Activated naive CD4-positive, alpha-beta T cell treated with anti-CD3 and anti-CD28 coated beads for 36 hours (primary cell): ENCODE results near the gene IDH3G. TPM values are rescaled to one million over a fixed set of nuclear protein-coding genes. Genes with fewer than 3 reads are reported as not detected.
"Not testable (repeated sequence)": the region's sequence is repeated elsewhere in the genome, so short reads cannot be mapped to it uniquely, and the experiment has no call there.

ENCODE experiments used
- CTCF ChIA-PET: fragments of 350-600 bp; sonication (Branson Sonifier 250); formaldehyde crosslinking; loops from one replicate; lab custom pipeline; 2021; ENCODE audit warnings: antibody characterized with exemption; lab: Charles Lee
- DNase-seq: peaks from one replicate; pipeline ENCODE4 v3.0.0-alpha.2; 2020
- H3K27ac Mint-ChIP-seq: one replicate; pipeline ENCODE4 v1.8.0; 2021; ENCODE audit warnings: mild to moderate bottlenecking, mixed read lengths
- H3K27me3 Mint-ChIP-seq: one replicate; pipeline ENCODE4 v1.8.0; 2021; ENCODE audit warnings: low read depth, mixed read lengths
- H3K36me3 Mint-ChIP-seq: one replicate; pipeline ENCODE4 v1.8.0; 2021; ENCODE audit warnings: low read depth, mixed read lengths
- H3K4me1 Mint-ChIP-seq: one replicate; pipeline ENCODE4 v1.8.0; 2021; ENCODE audit warnings: low read depth, mixed read lengths
- H3K4me3 Mint-ChIP-seq: one replicate; pipeline ENCODE4 v1.8.0; 2021; ENCODE audit warnings: mild to moderate bottlenecking, moderate library complexity, mixed read lengths
- H3K9me3 Mint-ChIP-seq: one replicate; pipeline ENCODE4 v1.8.0; 2021; ENCODE audit warnings: mixed read lengths
- intact Hi-C: fragments of 100-400 bp; cut with micrococcal nuclease; formaldehyde crosslinking; loops from one replicate; pipeline ENCODE4 v1.15.1; 2023
- total RNA-seq, 2 experiments: library from RNA; stranded (reverse); gene quantifications; one replicate each; pipeline ENCODE4 v1.2.3, GENCODE V29; 2021

The IDH3G gene
- total RNA-seq, 2 experiments from 2014 or later: 46.3 to 49.9 TPM

DNA sequence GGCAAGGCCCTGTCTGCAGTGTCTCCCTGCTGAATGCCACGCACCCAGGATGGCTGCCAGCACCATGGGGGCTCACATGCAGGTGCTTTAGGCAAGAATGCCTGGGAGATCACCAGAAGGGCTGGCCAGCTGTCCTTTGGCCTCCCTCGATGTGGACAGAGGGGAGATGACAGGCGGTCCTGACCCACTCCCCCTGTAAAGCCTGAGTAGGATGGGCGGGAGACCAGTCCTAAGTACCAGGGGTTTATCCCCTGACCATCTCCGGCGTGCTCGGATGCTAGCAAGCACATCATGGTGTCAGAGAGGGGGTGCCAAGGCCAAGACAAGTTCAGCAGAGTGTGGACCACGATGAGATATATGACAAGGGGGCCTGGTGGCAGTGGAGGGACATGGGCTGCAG, 30.9 kb upstream of the IDH3G start:
- intact Hi-C loops: no loop called here
- Mint-ChIP-seq H3K9me3 (no peaks in the 10 kb centered on the region), H3K27me3 (no peaks in the 10 kb centered on the region), H3K4me3 (no peak overlapping the region), H3K27ac (no peak overlapping the region), H3K36me3 (no peaks in the 10 kb centered on the region), H3K4me1 (peaks cover 32% of the 10 kb centered on the region)
- DNase-seq: no peak
- CTCF ChIA-PET: no interaction called here

DNA sequence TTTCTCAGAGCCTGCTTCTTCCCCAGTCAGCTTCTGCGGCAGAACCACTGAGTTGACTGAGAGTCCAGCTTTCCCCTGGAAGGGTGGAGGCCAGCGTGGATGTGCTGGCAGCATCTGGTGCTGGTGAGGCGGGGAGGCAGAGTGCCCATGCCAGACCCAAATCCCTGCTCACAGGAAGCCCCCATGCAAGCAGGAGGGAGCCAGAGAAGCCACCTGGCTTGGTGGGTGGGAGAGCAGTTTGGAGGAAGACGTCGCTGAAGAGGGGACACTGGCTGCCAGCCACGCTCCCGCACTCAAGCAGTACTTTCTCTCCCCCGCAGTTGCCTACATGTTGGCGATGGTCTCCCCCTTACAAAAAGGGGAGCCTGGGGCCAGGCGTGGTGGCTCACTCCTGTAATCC, 30.2 kb upstream of the IDH3G start:
- CTCF ChIA-PET: no interaction called here

GRCh38 chrX:153821066-153821465, 26.9 kb upstream of the IDH3G start:
- CTCF ChIA-PET: no interaction called here
- no peaks in the 10 kb centered on the region for H3K9me3 Mint-ChIP-seq
- intact Hi-C loops: loop anchor here (5.0 kb wide), 1 partner anchor 56 kb away; no protein-coding TSS in a partner anchor
- peaks cover 42% of the 10 kb centered on the region for H3K4me1 Mint-ChIP-seq
- no peak for DNase-seq
- H3K36me3 Mint-ChIP-seq: no peaks in the 10 kb centered on the region
- H3K27me3 Mint-ChIP-seq: no peaks in the 10 kb centered on the region
- no peak overlapping the region for H3K27ac Mint-ChIP-seq
- no peak overlapping the region for H3K4me3 Mint-ChIP-seq

More for the DNA sequence above, 30.2 kb upstream of the IDH3G start:
- no peak for DNase-seq
- intact Hi-C loops: loop anchor here (5.0 kb wide), 1 partner anchor 53 kb away; no protein-coding TSS in a partner anchor
- H3K36me3 Mint-ChIP-seq: no peaks in the 10 kb centered on the region
- H3K4me3 Mint-ChIP-seq: no peak overlapping the region
- no peaks in the 10 kb centered on the region for H3K9me3 Mint-ChIP-seq
- no peaks in the 10 kb centered on the region for H3K27me3 Mint-ChIP-seq
- peaks cover 35% of the 10 kb centered on the region for H3K4me1 Mint-ChIP-seq
- H3K27ac Mint-ChIP-seq: no peak overlapping the region

DNA sequence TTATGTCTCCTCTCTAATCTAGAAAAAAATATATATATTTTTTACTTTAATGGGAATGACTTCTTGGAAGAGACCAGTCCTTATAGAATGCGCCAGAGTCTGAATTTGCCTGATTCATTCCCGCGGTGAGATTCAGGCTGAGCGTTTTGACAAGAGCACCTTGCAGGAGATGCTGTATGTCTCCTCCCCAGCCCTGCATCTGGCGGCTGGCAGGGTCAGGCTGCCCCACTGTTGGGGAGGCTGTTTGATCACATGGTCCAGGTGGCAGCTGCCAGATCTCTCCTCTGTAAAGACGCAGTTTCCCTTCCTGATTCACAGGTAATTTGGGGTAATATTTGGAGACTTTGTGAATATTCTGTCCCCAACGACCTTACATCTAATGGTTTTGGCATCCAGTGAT, 26.4 kb upstream of the IDH3G start:
- Mint-ChIP-seq H3K36me3 (no peaks in the 10 kb centered on the region), H3K9me3 (no peaks in the 10 kb centered on the region), H3K27me3 (no peaks in the 10 kb centered on the region), H3K27ac (no peak overlapping the region), H3K4me3 (no peak overlapping the region), H3K4me1 (peaks cover 42% of the 10 kb centered on the region)
- DNase-seq: no peak
- CTCF ChIA-PET: no interaction called here
- intact Hi-C loops: loop anchor here (5.0 kb wide), 1 partner anchor 57 kb away; no protein-coding TSS in a partner anchor

- peak overlapping the region; percentile 59 for H3K4me3 Mint-ChIP-seq
- H3K9me3 Mint-ChIP-seq: no peaks in the 10 kb centered on the region
- no peak overlapping the region for H3K27ac Mint-ChIP-seq
- DNase-seq: no peak
- CTCF ChIA-PET: interaction anchor here (1.6 kb wide), 1 partner anchor 108 kb away, joined by 4 read pairs; no protein-coding TSS in a partner anchor
- peaks cover 48% of the 10 kb centered on the region for H3K4me1 Mint-ChIP-seq
- no peaks in the 10 kb centered on the region for H3K27me3 Mint-ChIP-seq
- no peaks in the 10 kb centered on the region for H3K36me3 Mint-ChIP-seq
- intact Hi-C loops: loop anchor here (2.0 to 5.0 kb wide), 2 partner anchors 25 to 58 kb away; partner anchors contain the start of genes IDH3G and SSR4
These were observed 25.3 kb upstream of the IDH3G start for GRCh38 chrX:153819384-153820040.

DNA sequence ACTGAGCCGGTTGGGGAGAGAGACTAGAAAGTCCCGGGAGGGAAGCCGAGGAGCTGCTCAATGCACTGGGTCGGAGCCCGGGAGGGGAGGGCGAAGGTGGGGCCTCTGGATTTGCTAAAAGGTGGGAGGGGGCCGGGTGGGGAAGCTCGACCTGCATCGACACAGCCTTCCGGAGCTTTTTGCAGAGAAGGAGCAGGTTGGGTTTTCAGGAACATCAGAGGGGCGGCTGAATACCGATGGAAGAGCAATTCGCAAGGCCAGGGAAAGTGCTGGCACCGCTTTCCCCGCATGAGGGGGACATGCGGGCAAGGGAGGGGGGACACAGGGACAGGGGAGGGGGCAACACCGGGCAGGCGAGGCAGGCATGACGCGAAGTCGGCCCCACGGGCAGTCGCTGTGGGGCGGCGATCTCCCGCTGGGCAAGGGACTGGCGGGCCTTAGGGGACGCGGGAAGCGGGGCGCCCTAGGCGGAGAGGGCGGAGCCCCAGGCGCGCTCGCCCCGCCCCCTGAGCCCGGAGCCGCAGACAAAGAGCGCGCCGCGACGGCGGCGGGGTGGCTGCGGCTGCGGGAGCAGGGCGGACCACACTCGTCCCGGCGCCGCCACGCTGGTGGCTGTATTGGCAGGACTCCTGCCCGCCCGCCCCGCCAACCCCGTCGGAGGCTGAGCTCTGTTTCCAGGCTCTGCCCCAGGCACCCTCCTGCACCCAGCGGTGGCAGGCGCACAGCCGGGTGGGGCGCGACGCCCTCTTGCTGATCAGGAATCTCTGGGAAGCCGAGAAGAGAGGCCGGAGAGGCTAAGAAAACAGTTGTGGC, 24.6 kb upstream of the IDH3G start:
- Mint-ChIP-seq H3K36me3 (no peaks in the 10 kb centered on the region), H3K4me1 (peaks cover 48% of the 10 kb centered on the region), H3K27me3 (no peaks in the 10 kb centered on the region), H3K4me3 (peak overlapping the region; percentile 60), H3K9me3 (no peaks in the 10 kb centered on the region), H3K27ac (no peak overlapping the region)
- CTCF ChIA-PET: interaction anchor here (0.8 to 1.6 kb wide), 2 partner anchors 44 to 108 kb away, joined by 3 to 4 read pairs; no protein-coding TSS in a partner anchor
- DNase-seq: peak; percentile 42
- intact Hi-C loops: loop anchor here (2.0 kb wide), 1 partner anchor 24 kb away; the partner anchor contains the start of genes IDH3G and SSR4

DNA sequence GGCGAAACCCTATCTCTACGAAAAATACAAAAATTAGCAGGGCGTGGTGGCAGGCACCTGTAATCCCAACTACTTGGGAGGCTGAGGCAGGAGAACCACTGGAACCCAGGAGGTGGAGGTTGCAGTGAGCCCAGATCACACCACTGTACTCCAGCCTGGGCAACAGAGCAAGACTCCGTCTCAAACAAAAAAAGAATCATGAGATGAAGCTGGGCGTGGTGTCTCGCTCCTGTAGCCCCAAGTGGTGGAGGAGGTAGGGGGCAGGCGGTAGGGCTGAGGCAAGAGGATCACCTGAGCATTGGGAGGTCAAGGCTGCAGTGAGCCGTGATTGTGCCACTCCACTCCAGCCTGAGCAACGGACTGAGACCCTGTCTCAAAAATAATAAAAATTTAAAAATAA, 23.9 kb upstream of the IDH3G start:
- CTCF ChIA-PET: interaction anchor here (0.7 to 1.6 kb wide), 3 partner anchors 45 to 632 kb away, joined by 3 to 4 read pairs (median 3); no protein-coding TSS in a partner anchor
- DNase-seq, H3K9me3 Mint-ChIP-seq, H3K27ac Mint-ChIP-seq, H3K36me3 Mint-ChIP-seq, H3K27me3 Mint-ChIP-seq: not testable (repeated sequence)
- intact Hi-C loops: loop anchor here (2.0 kb wide), 1 partner anchor 23 kb away; the partner anchor contains the start of genes IDH3G and SSR4
- peak overlapping the region; percentile 29 for H3K4me3 Mint-ChIP-seq
- H3K4me1 Mint-ChIP-seq: peaks cover 45% of the 10 kb centered on the region

- H3K27me3 Mint-ChIP-seq: no peaks in the 10 kb centered on the region
- H3K4me3 Mint-ChIP-seq: peak overlapping the region; percentile 5
- intact Hi-C loops: no loop called here
- H3K27ac Mint-ChIP-seq: no peak overlapping the region
- peaks cover 38% of the 10 kb centered on the region for H3K4me1 Mint-ChIP-seq
- no peaks in the 10 kb centered on the region for H3K9me3 Mint-ChIP-seq
- CTCF ChIA-PET: interaction anchor here (0.7 to 1.5 kb wide), 3 partner anchors 53 to 633 kb away, joined by 3 to 5 read pairs (median 3); partner anchors contain the start of gene PLXNB3
- no peaks in the 10 kb centered on the region for H3K36me3 Mint-ChIP-seq
- peak; percentile 60 for DNase-seq
These were observed 22.9 kb upstream of the IDH3G start for GRCh38 chrX:153816831-153817690.

DNA sequence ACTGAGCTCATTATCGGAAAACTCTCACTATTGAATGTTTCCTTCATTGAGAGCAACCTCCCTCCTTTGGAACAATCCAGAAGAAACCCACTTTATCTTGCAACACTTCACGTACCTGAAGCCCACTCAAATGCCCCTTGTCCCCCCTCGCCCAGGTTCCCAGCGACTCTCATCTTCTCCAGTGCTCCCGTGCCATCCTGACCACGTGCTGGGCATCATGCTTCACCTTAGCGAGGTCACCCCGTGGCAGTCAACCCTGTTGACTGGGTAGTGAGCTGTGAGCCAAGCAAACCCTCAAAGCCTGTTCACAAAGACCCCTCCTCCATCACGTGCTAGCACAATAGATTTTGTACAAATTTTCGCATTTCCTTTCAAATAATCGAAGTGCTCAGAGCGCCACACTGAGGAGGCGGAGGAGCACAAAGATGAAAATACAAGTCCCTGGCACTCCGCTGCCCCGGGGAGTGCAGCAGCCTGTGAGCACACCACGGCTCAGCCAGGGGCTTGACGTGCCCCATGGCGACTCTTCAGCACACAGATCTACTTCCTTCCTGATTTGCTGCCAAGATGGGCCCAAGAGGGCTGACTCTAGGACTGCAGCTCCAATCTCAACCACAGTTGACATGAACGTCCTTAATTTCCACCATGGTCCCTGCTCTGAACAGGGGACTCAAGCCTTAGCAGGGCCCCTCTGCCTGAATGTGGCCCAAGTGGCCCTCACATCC, 20.6 kb upstream of the IDH3G start:
- H3K9me3 Mint-ChIP-seq: no peaks in the 10 kb centered on the region
- DNase-seq: no peak
- no peaks in the 10 kb centered on the region for H3K36me3 Mint-ChIP-seq
- intact Hi-C loops: no loop called here
- no peak overlapping the region for H3K27ac Mint-ChIP-seq
- no peak overlapping the region for H3K4me3 Mint-ChIP-seq
- no peaks in the 10 kb centered on the region for H3K27me3 Mint-ChIP-seq
- CTCF ChIA-PET: no interaction called here
- peaks cover 23% of the 10 kb centered on the region for H3K4me1 Mint-ChIP-seq

- DNase-seq: no peak
- Mint-ChIP-seq H3K27me3 (no peaks in the 10 kb centered on the region), H3K9me3 (no peaks in the 10 kb centered on the region), H3K4me1 (peaks cover 19% of the 10 kb centered on the region), H3K27ac (no peak overlapping the region), H3K36me3 (no peaks in the 10 kb centered on the region), H3K4me3 (no peak overlapping the region)
- CTCF ChIA-PET: no interaction called here
- intact Hi-C loops: no loop called here
These were observed 19.0 kb upstream of the IDH3G start for GRCh38 chrX:153813161-153813560.

GRCh38 chrX:153812220-153812619, 18.0 kb upstream of the IDH3G start:
- Mint-ChIP-seq H3K9me3 (no peaks in the 10 kb centered on the region), H3K36me3 (no peaks in the 10 kb centered on the region), H3K4me1 (peaks cover 16% of the 10 kb centered on the region), H3K27ac (no peak overlapping the region), H3K27me3 (no peaks in the 10 kb centered on the region), H3K4me3 (no peak overlapping the region)
- CTCF ChIA-PET: no interaction called here
- intact Hi-C loops: no loop called here
- no peak for DNase-seq
